ENCODE data around the gene DPEP2NB.

Gene DPEP2NB

DNA sequence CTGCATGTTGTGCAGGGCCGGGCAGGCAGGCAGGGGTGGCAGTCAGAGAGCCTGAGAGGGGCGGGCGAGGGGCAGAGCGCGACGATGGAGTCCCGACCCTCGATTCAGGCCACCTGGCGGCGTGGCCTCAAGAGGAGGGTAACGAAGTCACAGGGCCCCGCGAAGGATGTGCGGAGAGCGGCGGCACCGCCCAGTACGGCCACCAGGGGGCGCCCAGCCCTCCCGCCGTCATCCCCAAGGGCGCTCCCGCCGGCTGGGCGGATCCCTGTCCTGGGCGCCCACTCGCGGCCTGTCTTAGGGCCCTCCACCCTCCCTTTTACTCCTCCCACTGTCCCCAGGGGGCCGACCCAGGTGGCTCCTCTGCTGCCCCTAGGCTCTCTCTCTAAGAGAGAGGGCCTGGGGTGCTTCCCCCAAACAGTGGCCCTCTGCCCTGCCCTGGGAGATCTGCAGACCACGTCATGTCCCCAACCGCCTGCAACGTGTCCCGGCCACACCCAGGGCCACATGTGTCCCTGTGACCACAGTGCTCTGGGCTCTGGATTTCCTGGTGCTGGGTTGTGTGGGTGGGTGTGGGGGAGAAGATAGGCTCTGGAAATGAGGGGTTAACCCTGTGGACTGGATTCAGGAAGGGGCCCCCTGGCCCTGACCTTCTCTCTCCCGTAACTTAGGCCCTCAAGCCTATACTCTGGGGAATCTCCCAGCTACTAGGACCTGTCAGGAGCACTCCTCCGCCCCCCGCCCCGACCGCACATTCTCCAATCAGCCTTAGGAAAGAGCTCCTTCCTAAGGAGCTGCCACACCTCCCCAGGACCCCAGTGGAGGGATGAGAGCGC is 22.3 kb downstream of the DPEP2NB start:
- no peaks in the 10 kb centered on the region for H3K36me3 ChIP-seq (ENCODE audit: insufficient read depth, low read length)
- no peak overlapping the region for H3K9ac ChIP-seq (ENCODE audit: insufficient read length)
- H3K27ac ChIP-seq: no peak overlapping the region
- DNase-seq (ENCODE audit: low read depth, low spot score): no peak
- TF ChIP-seq FOXP2 (optimal IDR thresholded peaks at IDR 0.05; ENCODE audit: control extremely low read depth, extremely low read length, insufficient read depth): no peak
- TF ChIP-seq POLR2AphosphoS5 (IDR thresholded peaks at IDR 0.05; ENCODE audit: borderline replicate concordance, low read depth, low read length): no peak
- TF ChIP-seq EZH2 (IDR thresholded peaks at IDR 0.05): no peak
- no peaks in the 10 kb centered on the region for H3K9me3 ChIP-seq (ENCODE audit: low read depth, low read length)
- H3K4me3 ChIP-seq: no peak overlapping the region

DNA sequence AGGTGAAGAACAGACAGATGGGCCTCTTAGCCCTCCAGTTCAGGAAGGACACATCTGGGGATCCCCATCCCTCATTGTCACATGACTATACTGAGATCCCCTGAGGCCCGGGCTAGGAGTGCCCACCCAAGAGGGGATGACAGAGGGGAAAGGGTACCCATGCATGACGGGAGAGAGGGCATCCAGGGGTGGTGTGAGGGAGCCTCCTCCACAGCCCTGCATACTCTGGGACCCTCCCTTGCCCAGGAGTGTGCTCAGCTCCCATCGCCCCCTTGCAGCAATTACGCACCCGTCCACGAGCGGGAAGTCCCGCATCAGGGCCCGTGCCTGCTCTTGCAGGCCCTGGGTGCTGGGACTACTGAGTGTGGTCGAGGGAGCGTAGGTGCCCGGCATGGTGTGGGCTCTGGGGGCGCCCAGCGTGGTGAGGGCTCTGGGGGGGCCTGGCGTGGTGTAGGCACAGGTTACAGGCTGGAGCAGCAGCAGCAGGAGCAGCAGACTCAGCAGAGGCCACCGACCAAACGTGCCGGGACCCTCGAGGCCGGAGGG is 23.0 kb downstream of the DPEP2NB start:
- no peak overlapping the region for H3K4me3 ChIP-seq
- H3K9ac ChIP-seq (ENCODE audit: insufficient read length): no peak overlapping the region
- TF ChIP-seq EZH2 (IDR thresholded peaks at IDR 0.05): no peak

DNA sequence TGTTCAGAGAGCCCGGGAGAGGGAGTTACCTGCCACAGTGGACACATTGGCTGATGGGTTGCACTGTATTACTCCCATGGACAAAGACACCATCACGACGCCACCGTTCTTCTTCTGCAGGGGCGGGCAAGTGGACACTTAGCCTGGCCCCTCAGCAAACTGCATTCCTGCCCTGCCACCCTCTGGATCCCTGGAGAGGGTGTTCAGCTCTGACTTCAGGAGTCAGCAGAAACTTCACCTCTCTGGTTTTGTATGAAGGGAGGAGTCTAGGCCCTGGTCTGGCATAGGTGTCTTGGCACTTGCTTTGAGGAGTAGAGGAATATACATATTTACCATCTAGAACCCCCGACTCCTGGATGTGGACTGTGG is 25.7 kb downstream of the DPEP2NB start:
- Histone ChIP-seq H3K9ac (ENCODE audit: insufficient read length) (no peak overlapping the region), H3K9me3 (ENCODE audit: low read depth, low read length) (no peaks in the 10 kb centered on the region), H3K4me3 (no peak overlapping the region), H3K27ac (no peak overlapping the region), H3K36me3 (ENCODE audit: insufficient read depth, low read length) (no peaks in the 10 kb centered on the region)
- no peak for DNase-seq (ENCODE audit: low read depth, low spot score)
- TF ChIP-seq POLR2AphosphoS5 (IDR thresholded peaks at IDR 0.05; ENCODE audit: borderline replicate concordance, low read depth, low read length): no peak
- TF ChIP-seq FOXP2 (optimal IDR thresholded peaks at IDR 0.05; ENCODE audit: control extremely low read depth, extremely low read length, insufficient read depth): no peak
- no peak for TF ChIP-seq EZH2 (IDR thresholded peaks at IDR 0.05)

More for the DNA sequence above, 23.0 kb downstream of the DPEP2NB start:
- H3K36me3 ChIP-seq (ENCODE audit: insufficient read depth, low read length): no peaks in the 10 kb centered on the region
- no peak for DNase-seq (ENCODE audit: low read depth, low spot score)
- H3K27ac ChIP-seq: no peak overlapping the region
- H3K9me3 ChIP-seq (ENCODE audit: low read depth, low read length): no peaks in the 10 kb centered on the region

DNA sequence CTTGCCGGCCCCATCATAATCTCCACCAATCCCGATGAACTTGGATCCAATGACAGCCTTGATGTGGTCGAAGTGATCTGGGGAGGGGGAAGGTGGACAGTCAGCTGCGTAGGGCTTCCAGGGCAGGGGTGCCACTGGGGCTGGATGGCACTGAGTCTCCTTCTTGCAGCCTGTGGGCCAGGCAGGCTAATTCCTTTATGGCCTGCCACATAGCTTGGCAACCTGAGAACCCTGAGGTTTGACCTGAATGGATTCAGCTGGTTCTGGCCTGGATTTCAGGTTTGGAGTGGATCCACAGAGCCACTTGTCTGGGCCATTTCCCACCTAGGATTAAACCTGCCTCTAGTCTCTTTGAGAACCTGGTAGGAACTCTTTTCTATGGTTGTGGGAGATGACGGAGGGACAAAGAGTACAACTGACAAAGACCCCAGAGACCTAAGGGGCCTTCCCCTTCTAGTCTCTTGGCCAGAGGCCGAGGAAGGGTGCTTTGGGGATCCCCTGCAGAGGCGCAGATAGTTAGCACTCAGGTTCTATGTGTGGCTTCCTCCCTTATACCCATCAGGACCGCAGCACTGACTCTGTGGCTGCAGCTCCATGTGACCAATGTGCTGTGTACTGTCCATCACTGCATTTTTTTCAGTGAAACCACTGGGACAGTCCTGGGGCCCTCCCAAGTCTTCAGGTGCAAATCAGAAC is 26.2 kb downstream of the DPEP2NB start:
- no peak overlapping the region for H3K9ac ChIP-seq (ENCODE audit: insufficient read length)
- TF ChIP-seq FOXP2 (optimal IDR thresholded peaks at IDR 0.05; ENCODE audit: control extremely low read depth, extremely low read length, insufficient read depth): no peak
- no peak for DNase-seq (ENCODE audit: low read depth, low spot score)
- no peak overlapping the region for H3K4me3 ChIP-seq
- H3K9me3 ChIP-seq (ENCODE audit: low read depth, low read length): no peaks in the 10 kb centered on the region
- no peak overlapping the region for H3K27ac ChIP-seq
- H3K36me3 ChIP-seq (ENCODE audit: insufficient read depth, low read length): no peaks in the 10 kb centered on the region

DNA sequence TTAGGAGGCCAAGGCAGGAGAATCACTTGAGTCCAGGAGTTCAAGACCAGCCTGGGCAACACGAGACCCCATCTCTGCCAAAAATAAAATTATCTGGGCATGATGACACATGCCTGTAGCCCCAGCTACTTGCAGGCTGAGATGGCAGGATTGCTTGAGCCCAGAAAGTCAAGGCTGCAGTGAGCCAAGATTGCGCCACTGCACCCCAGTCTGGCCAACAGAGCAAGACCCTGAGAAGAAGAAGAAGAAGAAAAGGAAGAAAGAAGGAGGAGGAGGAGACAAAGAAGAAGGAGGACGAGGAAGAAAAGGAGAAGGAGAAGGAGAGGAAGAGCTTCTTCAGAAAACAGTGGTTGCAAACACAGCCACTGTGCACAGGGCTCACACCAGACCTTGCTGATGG is 27.0 kb downstream of the DPEP2NB start:
- no peak overlapping the region for H3K27ac ChIP-seq
- no peak for DNase-seq (ENCODE audit: low read depth, low spot score)
- no peak overlapping the region for H3K9ac ChIP-seq (ENCODE audit: insufficient read length)
- H3K9me3 ChIP-seq (ENCODE audit: low read depth, low read length): no peaks in the 10 kb centered on the region
- no peak overlapping the region for H3K4me3 ChIP-seq
- H3K36me3 ChIP-seq (ENCODE audit: insufficient read depth, low read length): no peaks in the 10 kb centered on the region
- no peak for TF ChIP-seq FOXP2 (optimal IDR thresholded peaks at IDR 0.05; ENCODE audit: control extremely low read depth, extremely low read length, insufficient read depth)
- TF ChIP-seq EZH2 (IDR thresholded peaks at IDR 0.05): no peak

DNA sequence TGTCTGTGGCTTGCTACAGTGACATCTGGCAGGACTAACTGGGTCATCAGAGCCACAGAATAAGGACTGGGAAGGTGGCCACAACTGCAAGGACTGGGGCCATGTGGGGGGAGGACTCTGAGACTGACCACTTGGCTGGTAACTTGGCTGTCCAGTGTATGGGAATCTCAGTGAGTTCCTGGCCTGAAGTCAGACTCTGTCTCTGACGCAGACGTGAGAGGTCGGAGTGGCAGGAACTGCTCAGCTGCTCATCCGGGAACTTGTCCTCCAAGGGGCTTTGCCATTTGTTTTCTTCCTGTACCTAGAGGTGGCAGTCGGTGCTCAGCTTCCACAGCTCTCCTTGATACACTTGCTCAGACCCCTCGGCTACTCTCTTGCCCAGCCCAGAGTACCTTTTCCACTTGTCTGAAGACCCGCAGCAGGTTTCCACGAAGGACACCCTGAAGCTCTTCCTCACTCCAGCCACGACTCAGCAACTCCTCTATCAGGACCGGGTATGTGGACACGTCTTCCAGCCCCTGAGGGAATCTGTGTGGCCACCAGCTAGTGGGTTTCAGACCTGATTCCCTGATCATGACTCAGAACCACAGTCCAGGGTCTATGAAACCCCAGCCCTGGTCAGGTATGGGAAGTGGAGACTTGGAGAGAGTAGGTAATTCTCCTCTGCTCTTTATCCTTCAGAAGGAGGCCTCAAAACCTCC is 28.1 kb downstream of the DPEP2NB start:
- no peak for DNase-seq (ENCODE audit: low read depth, low spot score)
- H3K4me3 ChIP-seq: no peak overlapping the region
- no peaks in the 10 kb centered on the region for H3K36me3 ChIP-seq (ENCODE audit: insufficient read depth, low read length)
- no peak overlapping the region for H3K27ac ChIP-seq
- no peaks in the 10 kb centered on the region for H3K9me3 ChIP-seq (ENCODE audit: low read depth, low read length)
- H3K9ac ChIP-seq (ENCODE audit: insufficient read length): no peak overlapping the region
- TF ChIP-seq EZH2 (IDR thresholded peaks at IDR 0.05): no peak

DNA sequence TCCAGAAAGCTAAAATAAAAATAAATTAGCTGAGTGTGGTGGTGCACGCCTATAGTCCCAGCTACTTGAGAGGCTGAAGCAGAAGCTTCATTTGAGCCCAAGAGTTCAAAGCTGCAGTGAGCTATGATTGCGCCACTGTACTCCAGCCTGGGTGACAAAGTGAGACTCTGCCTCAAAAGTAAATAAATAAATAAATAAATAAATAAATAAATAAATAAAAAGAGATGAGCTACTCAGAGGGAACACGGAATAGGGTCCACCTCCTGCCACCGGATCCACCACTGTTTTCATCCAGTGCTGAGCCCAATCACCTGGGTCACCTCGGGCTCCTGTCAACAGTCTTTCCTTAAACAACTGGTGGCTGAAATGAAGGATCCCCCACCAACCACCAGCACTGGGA is 28.8 kb downstream of the DPEP2NB start:
- H3K9ac ChIP-seq (ENCODE audit: insufficient read length): no peak overlapping the region
- H3K36me3 ChIP-seq (ENCODE audit: insufficient read depth, low read length): no peaks in the 10 kb centered on the region
- DNase-seq (ENCODE audit: low read depth, low spot score): no peak
- TF ChIP-seq EZH2 (IDR thresholded peaks at IDR 0.05) (no peak), POLR2AphosphoS5 (IDR thresholded peaks at IDR 0.05; ENCODE audit: borderline replicate concordance, low read depth, low read length) (no peak), FOXP2 (optimal IDR thresholded peaks at IDR 0.05; ENCODE audit: control extremely low read depth, extremely low read length, insufficient read depth) (no peak)
- no peak overlapping the region for H3K4me3 ChIP-seq
- H3K27ac ChIP-seq: no peak overlapping the region
- no peaks in the 10 kb centered on the region for H3K9me3 ChIP-seq (ENCODE audit: low read depth, low read length)

DNA sequence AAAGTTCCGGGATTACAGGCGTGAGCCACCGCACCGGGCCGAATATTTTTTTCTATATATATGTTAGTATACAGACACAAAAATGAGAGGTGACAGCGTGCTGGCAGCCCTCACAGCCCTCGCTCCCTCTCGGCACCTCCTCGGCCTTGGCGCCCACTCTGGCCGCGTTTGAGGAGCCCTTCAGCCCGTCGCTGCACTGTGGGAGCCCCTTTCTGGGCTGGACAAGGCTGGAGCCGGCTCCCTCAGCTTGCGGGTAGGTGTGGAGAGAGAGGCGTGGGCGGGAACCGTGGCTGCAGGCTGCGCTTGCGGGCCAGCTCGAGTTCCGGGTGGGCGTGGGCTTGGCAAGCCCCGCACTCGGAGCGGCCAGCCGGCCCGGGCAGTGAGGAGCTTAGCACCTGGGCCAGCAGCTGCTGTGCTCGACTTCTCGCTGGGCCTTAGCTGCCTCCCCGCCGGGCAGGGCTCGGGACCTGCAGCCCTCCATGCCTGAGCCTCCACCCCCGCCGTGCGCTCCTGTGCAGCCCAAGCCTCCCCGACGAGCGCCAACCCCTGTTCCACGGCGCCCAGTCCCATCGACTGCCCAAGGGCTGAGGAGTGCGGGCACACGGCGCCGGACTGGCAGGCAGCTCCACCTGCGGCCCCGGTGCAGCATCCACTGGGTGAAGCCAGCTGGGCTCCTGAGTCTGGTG is 33.6 kb downstream of the DPEP2NB start:
- no peak overlapping the region for H3K9ac ChIP-seq (ENCODE audit: insufficient read length)
- H3K9me3 ChIP-seq (ENCODE audit: low read depth, low read length): no peaks in the 10 kb centered on the region
- H3K27ac ChIP-seq: no peak overlapping the region
- no peak for DNase-seq (ENCODE audit: low read depth, low spot score)
- no peak overlapping the region for H3K4me3 ChIP-seq
- H3K36me3 ChIP-seq (ENCODE audit: insufficient read depth, low read length): no peaks in the 10 kb centered on the region
- TF ChIP-seq POLR2AphosphoS5 (IDR thresholded peaks at IDR 0.05; ENCODE audit: borderline replicate concordance, low read depth, low read length) (no peak), EZH2 (IDR thresholded peaks at IDR 0.05) (no peak), FOXP2 (optimal IDR thresholded peaks at IDR 0.05; ENCODE audit: control extremely low read depth, extremely low read length, insufficient read depth) (no peak)

Measured in SK-N-MC (cell line).